Measurements from ENCODE around the gene ANO2. TPM values are rescaled to one million over a fixed set of nuclear protein-coding genes. Genes with fewer than 3 reads are reported as not detected.

Gene ANO2
- total and polyA plus RNA-seq, 2 experiments from 2014 or later, result 2.3 to 4.6 TPM

DNA sequence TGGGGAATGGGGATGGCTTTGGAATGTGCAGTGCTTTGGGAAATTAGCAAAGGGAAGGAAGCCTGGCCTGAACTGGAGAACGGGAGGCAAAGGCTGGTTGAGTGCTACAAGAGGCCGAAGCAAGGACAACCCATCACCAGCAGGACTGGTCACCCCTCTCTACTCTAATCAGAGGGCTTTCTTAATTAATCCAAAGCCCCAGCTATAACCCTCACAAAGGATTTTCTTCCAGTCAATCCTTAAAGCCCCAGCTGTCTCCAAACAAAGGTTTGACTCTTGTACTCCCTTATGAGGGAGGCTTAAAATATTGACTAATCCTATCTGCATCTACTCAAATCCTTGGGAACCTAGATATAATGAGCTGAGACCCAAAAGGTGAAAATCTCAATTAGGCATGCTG, 256.8 kb downstream of the ANO2 start (continued):
- TF ChIP-seq, protein P1, sequence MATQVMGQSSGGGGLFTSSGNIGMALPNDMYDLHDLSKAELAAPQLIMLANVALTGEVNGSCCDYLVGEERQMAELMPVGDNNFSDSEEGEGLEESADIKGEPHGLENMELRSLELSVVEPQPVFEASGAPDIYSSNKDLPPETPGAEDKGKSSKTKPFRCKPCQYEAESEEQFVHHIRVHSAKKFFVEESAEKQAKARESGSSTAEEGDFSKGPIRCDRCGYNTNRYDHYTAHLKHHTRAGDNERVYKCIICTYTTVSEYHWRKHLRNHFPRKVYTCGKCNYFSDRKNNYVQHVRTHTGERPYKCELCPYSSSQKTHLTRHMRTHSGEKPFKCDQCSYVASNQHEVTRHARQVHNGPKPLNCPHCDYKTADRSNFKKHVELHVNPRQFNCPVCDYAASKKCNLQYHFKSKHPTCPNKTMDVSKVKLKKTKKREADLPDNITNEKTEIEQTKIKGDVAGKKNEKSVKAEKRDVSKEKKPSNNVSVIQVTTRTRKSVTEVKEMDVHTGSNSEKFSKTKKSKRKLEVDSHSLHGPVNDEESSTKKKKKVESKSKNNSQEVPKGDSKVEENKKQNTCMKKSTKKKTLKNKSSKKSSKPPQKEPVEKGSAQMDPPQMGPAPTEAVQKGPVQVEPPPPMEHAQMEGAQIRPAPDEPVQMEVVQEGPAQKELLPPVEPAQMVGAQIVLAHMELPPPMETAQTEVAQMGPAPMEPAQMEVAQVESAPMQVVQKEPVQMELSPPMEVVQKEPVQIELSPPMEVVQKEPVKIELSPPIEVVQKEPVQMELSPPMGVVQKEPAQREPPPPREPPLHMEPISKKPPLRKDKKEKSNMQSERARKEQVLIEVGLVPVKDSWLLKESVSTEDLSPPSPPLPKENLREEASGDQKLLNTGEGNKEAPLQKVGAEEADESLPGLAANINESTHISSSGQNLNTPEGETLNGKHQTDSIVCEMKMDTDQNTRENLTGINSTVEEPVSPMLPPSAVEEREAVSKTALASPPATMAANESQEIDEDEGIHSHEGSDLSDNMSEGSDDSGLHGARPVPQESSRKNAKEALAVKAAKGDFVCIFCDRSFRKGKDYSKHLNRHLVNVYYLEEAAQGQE (IDR thresholded peaks at IDR 0.05; ENCODE audit: unreplicated experiment), result no peak
- TF ChIP-seq, protein P2, sequence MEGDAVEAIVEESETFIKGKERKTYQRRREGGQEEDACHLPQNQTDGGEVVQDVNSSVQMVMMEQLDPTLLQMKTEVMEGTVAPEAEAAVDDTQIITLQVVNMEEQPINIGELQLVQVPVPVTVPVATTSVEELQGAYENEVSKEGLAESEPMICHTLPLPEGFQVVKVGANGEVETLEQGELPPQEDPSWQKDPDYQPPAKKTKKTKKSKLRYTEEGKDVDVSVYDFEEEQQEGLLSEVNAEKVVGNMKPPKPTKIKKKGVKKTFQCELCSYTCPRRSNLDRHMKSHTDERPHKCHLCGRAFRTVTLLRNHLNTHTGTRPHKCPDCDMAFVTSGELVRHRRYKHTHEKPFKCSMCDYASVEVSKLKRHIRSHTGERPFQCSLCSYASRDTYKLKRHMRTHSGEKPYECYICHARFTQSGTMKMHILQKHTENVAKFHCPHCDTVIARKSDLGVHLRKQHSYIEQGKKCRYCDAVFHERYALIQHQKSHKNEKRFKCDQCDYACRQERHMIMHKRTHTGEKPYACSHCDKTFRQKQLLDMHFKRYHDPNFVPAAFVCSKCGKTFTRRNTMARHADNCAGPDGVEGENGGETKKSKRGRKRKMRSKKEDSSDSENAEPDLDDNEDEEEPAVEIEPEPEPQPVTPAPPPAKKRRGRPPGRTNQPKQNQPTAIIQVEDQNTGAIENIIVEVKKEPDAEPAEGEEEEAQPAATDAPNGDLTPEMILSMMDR (conservative IDR thresholded peaks at IDR 0.05; ENCODE audit: low read depth in 2 of 2), result no peak

DNA sequence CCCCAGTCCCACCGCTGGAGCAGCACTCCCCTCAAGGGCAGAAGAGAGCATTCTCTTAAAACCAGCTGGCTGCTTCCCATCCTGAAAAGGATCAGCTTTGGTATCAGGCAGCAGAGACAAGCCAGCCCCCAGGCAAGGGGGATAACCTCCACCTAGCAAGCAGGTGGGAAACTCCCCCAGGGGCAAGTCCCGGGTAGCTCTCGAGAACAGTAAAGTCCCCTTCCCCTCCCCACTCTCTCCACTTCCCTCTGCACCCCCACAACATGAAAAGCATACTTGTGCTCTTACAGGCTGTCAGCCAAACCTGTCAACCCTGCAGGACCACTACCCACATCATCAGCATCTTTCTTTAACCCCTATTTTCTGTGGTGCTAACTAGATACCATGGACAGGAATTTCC, 259.1 kb downstream of the ANO2 start:
- DNase-seq (ENCODE audit: low spot score), result no peak
- no peak for TF ChIP-seq STAT1 (IDR thresholded peaks at IDR 0.05; ENCODE audit: unreplicated experiment)
- Histone ChIP-seq H2AFZ (no peak overlapping the region), H3K27me3 (ENCODE audit: insufficient read depth) (no peaks in the 10 kb centered on the region), H3F3A (replicated peaks; ENCODE audit: low read depth) (no peaks in the 10 kb centered on the region), H3K27ac (ENCODE audit: low read depth) (no peak overlapping the region), H3K36me3 (ENCODE audit: insufficient read depth) (no peaks in the 10 kb centered on the region), H3K4me1 (ENCODE audit: insufficient read depth) (no peaks in the 10 kb centered on the region), H3K9me2 (ENCODE audit: insufficient read depth) (no peaks in the 10 kb centered on the region), H4K20me1 (replicated peaks; ENCODE audit: insufficient read depth) (no peaks in the 10 kb centered on the region), H3K4me2 (no peak overlapping the region), H3K4me3 (no peak overlapping the region), H3K79me2 (replicated peaks; ENCODE audit: insufficient read depth) (no peaks in the 10 kb centered on the region)
- no peaks in the 10 kb centered on the region; the same call in 2 of the 3 replicates for H3K9me3 Mint-ChIP-seq
- H3K27me3 Mint-ChIP-seq (ENCODE audit: insufficient read depth, low read depth, poor library complexity), result peaks cover 7% of the 10 kb centered on the region
- no peak overlapping the region for H3K27ac Mint-ChIP-seq
- no peaks in the 10 kb centered on the region; the same call in 2 of the 3 replicates for H3K36me3 Mint-ChIP-seq (ENCODE audit: low read depth)
- no peak overlapping the region for H3K4me3 Mint-ChIP-seq
- no peak for ATAC-seq
- H3K4me1 Mint-ChIP-seq, result no peaks in the 10 kb centered on the region; the same call in 2 of the 3 replicates

DNA sequence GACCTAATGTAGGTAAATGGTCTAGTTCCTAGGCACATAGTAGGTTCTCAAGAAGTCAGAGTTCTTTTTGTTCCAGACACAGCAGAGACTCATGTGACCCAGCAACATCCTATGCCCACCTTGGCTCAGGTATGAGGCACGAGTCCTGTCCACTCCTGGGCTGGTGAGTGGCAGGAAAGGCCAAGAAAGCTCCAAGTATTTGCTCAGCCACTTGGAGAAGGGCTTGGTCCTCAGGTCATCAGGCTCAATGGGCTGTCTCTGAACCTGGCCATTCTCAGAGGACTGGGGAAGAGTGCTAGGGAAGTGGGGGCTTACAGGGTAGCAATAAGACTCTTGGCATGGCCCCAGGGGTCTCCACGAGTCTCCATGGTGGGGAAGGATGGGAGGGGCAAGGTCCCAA, 260.1 kb downstream of the ANO2 start:
- Histone ChIP-seq H3K27ac (ENCODE audit: low read depth) (no peak overlapping the region), H3K36me3 (ENCODE audit: insufficient read depth) (no peaks in the 10 kb centered on the region), H3F3A (replicated peaks; ENCODE audit: low read depth) (no peaks in the 10 kb centered on the region), H3K4me1 (ENCODE audit: insufficient read depth) (no peaks in the 10 kb centered on the region), H3K79me2 (replicated peaks; ENCODE audit: insufficient read depth) (no peaks in the 10 kb centered on the region), H3K4me3 (no peak overlapping the region), H2AFZ (no peak overlapping the region), H3K4me2 (no peak overlapping the region), H4K20me1 (replicated peaks; ENCODE audit: insufficient read depth) (no peaks in the 10 kb centered on the region), H3K27me3 (ENCODE audit: insufficient read depth) (no peaks in the 10 kb centered on the region), H3K9me2 (ENCODE audit: insufficient read depth) (no peaks in the 10 kb centered on the region)
- Mint-ChIP-seq H3K27ac (no peak overlapping the region), H3K4me1 (no peaks in the 10 kb centered on the region), H3K4me3 (no peak overlapping the region), H3K9me3 (no peaks in the 10 kb centered on the region; the same call in 2 of the 3 replicates), H3K36me3 (ENCODE audit: low read depth) (no peaks in the 10 kb centered on the region; the same call in 2 of the 3 replicates), H3K27me3 (ENCODE audit: insufficient read depth, low read depth, poor library complexity) (peaks cover 5% of the 10 kb centered on the region)
- DNase-seq (ENCODE audit: low spot score), result no peak
- no peak for ATAC-seq
- TF ChIP-seq, protein P3, sequence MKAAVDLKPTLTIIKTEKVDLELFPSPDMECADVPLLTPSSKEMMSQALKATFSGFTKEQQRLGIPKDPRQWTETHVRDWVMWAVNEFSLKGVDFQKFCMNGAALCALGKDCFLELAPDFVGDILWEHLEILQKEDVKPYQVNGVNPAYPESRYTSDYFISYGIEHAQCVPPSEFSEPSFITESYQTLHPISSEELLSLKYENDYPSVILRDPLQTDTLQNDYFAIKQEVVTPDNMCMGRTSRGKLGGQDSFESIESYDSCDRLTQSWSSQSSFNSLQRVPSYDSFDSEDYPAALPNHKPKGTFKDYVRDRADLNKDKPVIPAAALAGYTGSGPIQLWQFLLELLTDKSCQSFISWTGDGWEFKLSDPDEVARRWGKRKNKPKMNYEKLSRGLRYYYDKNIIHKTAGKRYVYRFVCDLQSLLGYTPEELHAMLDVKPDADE (IDR thresholded peaks at IDR 0.05), result no peak
- TF ChIP-seq, protein P4, sequence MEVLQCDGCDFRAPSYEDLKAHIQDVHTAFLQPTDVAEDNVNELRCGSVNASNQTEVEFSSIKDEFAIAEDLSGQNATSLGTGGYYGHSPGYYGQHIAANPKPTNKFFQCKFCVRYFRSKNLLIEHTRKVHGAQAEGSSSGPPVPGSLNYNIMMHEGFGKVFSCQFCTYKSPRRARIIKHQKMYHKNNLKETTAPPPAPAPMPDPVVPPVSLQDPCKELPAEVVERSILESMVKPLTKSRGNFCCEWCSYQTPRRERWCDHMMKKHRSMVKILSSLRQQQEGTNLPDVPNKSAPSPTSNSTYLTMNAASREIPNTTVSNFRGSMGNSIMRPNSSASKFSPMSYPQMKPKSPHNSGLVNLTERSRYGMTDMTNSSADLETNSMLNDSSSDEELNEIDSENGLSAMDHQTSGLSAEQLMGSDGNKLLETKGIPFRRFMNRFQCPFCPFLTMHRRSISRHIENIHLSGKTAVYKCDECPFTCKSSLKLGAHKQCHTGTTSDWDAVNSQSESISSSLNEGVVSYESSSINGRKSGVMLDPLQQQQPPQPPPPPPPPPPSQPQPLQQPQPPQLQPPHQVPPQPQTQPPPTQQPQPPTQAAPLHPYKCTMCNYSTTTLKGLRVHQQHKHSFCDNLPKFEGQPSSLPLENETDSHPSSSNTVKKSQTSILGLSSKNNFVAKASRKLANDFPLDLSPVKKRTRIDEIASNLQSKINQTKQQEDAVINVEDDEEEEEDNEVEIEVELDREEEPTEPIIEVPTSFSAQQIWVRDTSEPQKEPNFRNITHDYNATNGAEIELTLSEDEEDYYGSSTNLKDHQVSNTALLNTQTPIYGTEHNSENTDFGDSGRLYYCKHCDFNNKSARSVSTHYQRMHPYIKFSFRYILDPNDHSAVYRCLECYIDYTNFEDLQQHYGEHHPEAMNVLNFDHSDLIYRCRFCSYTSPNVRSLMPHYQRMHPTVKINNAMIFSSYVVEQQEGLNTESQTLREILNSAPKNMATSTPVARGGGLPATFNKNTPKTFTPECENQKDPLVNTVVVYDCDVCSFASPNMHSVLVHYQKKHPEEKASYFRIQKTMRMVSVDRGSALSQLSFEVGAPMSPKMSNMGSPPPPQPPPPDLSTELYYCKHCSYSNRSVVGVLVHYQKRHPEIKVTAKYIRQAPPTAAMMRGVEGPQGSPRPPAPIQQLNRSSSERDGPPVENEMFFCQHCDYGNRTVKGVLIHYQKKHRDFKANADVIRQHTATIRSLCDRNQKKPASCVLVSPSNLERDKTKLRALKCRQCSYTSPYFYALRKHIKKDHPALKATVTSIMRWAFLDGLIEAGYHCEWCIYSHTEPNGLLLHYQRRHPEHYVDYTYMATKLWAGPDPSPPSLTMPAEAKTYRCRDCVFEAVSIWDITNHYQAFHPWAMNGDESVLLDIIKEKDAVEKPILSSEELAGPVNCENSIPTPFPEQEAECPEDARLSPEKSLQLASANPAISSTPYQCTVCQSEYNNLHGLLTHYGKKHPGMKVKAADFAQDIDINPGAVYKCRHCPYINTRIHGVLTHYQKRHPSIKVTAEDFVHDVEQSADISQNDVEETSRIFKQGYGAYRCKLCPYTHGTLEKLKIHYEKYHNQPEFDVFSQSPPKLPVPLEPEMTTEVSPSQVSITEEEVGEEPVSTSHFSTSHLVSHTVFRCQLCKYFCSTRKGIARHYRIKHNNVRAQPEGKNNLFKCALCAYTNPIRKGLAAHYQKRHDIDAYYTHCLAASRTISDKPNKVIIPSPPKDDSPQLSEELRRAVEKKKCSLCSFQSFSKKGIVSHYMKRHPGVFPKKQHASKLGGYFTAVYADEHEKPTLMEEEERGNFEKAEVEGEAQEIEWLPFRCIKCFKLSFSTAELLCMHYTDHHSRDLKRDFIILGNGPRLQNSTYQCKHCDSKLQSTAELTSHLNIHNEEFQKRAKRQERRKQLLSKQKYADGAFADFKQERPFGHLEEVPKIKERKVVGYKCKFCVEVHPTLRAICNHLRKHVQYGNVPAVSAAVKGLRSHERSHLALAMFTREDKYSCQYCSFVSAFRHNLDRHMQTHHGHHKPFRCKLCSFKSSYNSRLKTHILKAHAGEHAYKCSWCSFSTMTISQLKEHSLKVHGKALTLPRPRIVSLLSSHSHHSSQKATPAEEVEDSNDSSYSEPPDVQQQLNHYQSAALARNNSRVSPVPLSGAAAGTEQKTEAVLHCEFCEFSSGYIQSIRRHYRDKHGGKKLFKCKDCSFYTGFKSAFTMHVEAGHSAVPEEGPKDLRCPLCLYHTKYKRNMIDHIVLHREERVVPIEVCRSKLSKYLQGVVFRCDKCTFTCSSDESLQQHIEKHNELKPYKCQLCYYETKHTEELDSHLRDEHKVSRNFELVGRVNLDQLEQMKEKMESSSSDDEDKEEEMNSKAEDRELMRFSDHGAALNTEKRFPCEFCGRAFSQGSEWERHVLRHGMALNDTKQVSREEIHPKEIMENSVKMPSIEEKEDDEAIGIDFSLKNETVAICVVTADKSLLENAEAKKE (CRISPR knock-in tag; IDR thresholded peaks at IDR 0.05), result no peak

All from GM23338 (cell line).